ENCODE results near the gene NEDD4.

NEDD4 gene

GRCh38 chr15:55780292-55780691, 213.1 kb downstream of the NEDD4 start:
- no peak for DNase-seq
- CTCF ChIA-PET, result no interaction called here
- Histone ChIP-seq H3K9me3 (ENCODE audit: control extremely low read depth in 1 of 5, control insufficient read depth in 4 of 5, insufficient read depth in 2 of 5, low read depth in 1 of 5, low read length in 4 of 5) (peaks cover 0 to 2% (median 0%) of the 10 kb centered on the region in 5 experiments), H3K27ac (ENCODE audit: insufficient read depth in 1 of 2, low read depth in 1 of 2, low read length in 2 of 2, poor library complexity in 1 of 2, severe bottlenecking in 2 of 2) (no peak overlapping the region), H3K27me3 (replicated peaks in 2 of 5; ENCODE audit: control insufficient read depth in 4 of 5, insufficient read depth in 5 of 5, low read length in 4 of 5) (no peaks in the 10 kb centered on the region), H3K36me3 (ENCODE audit: control insufficient read depth in 4 of 4, insufficient read depth in 4 of 4, low read length in 3 of 4) (no peaks in the 10 kb centered on the region), H3K4me3 (ENCODE audit: control insufficient read depth in 1 of 7, extremely low read depth in 1 of 7, insufficient read depth in 4 of 7, low read depth in 2 of 7, low read length in 6 of 7) (no peak overlapping the region), H3K4me1 (ENCODE audit: control extremely low read depth in 1 of 4, control insufficient read depth in 4 of 4, insufficient read depth in 4 of 4, low read length in 3 of 4) (peaks cover 0 to 11% (median 2%) of the 10 kb centered on the region in 4 experiments)
- POLR2A ChIA-PET, result no interaction called here
- 80% methylated on average over 2 of the region's 2 CpGs for WGBS (ENCODE audit: insufficient coverage)

DNA sequence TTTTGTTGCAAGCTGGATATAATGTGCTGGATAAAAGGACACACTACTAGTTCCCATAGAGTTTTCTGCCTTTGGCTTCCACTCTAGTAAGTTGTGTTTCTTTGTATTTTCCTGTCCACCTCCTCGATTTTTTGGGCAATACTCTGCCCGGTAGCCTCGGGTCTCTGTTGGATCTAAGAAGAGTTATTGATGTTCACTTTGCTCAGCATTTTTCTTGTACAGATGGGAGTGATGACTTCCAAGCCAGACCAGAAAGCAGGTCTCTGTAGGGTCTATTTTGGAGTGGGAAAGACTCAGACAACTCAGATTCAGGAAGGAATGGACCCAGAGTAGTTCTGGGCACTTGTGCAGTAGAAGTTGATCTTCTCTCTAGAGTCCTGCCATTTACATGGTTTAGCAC, 214.5 kb downstream of the NEDD4 start:
- Histone ChIP-seq H3K27ac (ENCODE audit: insufficient read depth in 1 of 2, low read depth in 1 of 2, low read length in 2 of 2, poor library complexity in 1 of 2, severe bottlenecking in 2 of 2) (no peak overlapping the region), H3K9me3 (ENCODE audit: control extremely low read depth in 1 of 5, control insufficient read depth in 4 of 5, insufficient read depth in 2 of 5, low read depth in 1 of 5, low read length in 4 of 5) (peaks cover 0 to 2% (median 0%) of the 10 kb centered on the region in 5 experiments), H3K4me1 (ENCODE audit: control extremely low read depth in 1 of 4, control insufficient read depth in 4 of 4, insufficient read depth in 4 of 4, low read length in 3 of 4) (peaks cover 0 to 5% (median 0%) of the 10 kb centered on the region in 4 experiments), H3K4me3 (ENCODE audit: control insufficient read depth in 1 of 7, extremely low read depth in 1 of 7, insufficient read depth in 4 of 7, low read depth in 2 of 7, low read length in 6 of 7) (no peak overlapping the region), H3K36me3 (ENCODE audit: control insufficient read depth in 4 of 4, insufficient read depth in 4 of 4, low read length in 3 of 4) (no peaks in the 10 kb centered on the region), H3K27me3 (replicated peaks in 2 of 5; ENCODE audit: control insufficient read depth in 4 of 5, insufficient read depth in 5 of 5, low read length in 4 of 5) (no peaks in the 10 kb centered on the region)
- CTCF ChIA-PET, result no interaction called here
- 100% methylated on average over 2 of the region's 3 CpGs for WGBS (ENCODE audit: insufficient coverage)
- DNase-seq, result no peak
- POLR2A ChIA-PET, result no interaction called here
